Tibial artery (tissue), 4 donors: ENCODE measurements around the gene NUMA1.

ENCODE experiments used
- DNase-seq, 2 donors: peaks; one replicate each; pipeline ENCODE4 v3.0.0-alpha.2; 2019
- H3K27ac ChIP-seq, 2 donors: fragments of 200-600 bp; sonication (generic) in 1 of 2; 1 replicate in 1 of 2; 2 replicates in 1 of 2; pipeline ENCODE4 v1.5.1; 2018 to 2019; ENCODE audit warnings: mild to moderate bottlenecking in 1 of 2
- H3K27me3 ChIP-seq, 2 donors: fragments of 200-600 bp; sonication (generic) in 1 of 2; one replicate each; pipeline versions ENCODE4 v1.5.1 to v1.6.0; 2016 to 2019
- H3K36me3 ChIP-seq, 3 donors: fragments of 200-600 bp; sonication (generic) in 2 of 3; one replicate each; pipeline ENCODE4 v1.5.1; 2016 to 2019; ENCODE audit warnings: mild to moderate bottlenecking in 2 of 3
- H3K4me1 ChIP-seq, 4 donors: fragments of 200-600 bp; sonication (generic) in 2 of 4; 1 replicate in 3 of 4; 2 replicates in 1 of 4; pipeline ENCODE4 v1.5.1; 2016 to 2019
- H3K4me3 ChIP-seq, 2 donors: fragments of 200-600 bp; sonication (generic) in 1 of 2; 1 replicate in 1 of 2; 2 replicates in 1 of 2; pipeline ENCODE4 v1.5.1; 2018 to 2019; ENCODE audit warnings: mild to moderate bottlenecking in 2 of 2
- H3K9me3 ChIP-seq, 3 donors: fragments of 200-600 bp; sonication (generic) in 1 of 3; one replicate each; pipeline ENCODE4 v1.5.1; 2016 to 2019
- CTCF ChIP-seq, 2 experiments: fragments of 200-600 bp in 1 of 2; fragments of 450-650 bp in 1 of 2; IDR thresholded peaks; one replicate each; pipeline ENCODE4 v1.5.1; 2017 to 2019; ENCODE audit warnings: antibody characterized with exemption in 2 of 2, mild to moderate bottlenecking in 1 of 2, moderate library complexity in 1 of 2
- intact Hi-C: fragments of 100-400 bp; cut with DNase I; formaldehyde crosslinking; loops from one replicate; pipeline ENCODE4 v1.15.0; 2023; ENCODE audit warnings: low total_unique reads

NUMA1 gene

GRCh38 chr11:72100009-72100408, 19.7 kb upstream of the NUMA1 start:
- H3K27ac ChIP-seq: no peak overlapping the region
- intact Hi-C loops: no loop called here
- no peak overlapping the region for H3K4me3 ChIP-seq
- peaks cover 28 to 56% (median 39%) of the 10 kb centered on the region in 3 donors for H3K36me3 ChIP-seq
- no peaks in the 10 kb centered on the region for H3K9me3 ChIP-seq
- H3K4me1 ChIP-seq: peaks cover 0 to 36% (median 27%) of the 10 kb centered on the region in 4 donors
- no peak for DNase-seq
- H3K27me3 ChIP-seq: no peaks in the 10 kb centered on the region
- TF ChIP-seq CTCF (IDR thresholded peaks at IDR 0.05): no peak

GRCh38 chr11:72098741-72099140, 18.4 kb upstream of the NUMA1 start:
- Histone ChIP-seq H3K36me3 (peaks cover 28 to 69% (median 47%) of the 10 kb centered on the region in 3 donors), H3K27ac (no peak overlapping the region), H3K4me1 (peaks cover 0 to 34% (median 25%) of the 10 kb centered on the region in 4 donors), H3K4me3 (no peak overlapping the region), H3K27me3 (no peaks in the 10 kb centered on the region), H3K9me3 (no peaks in the 10 kb centered on the region)
- DNase-seq: no peak
- intact Hi-C loops: no loop called here
- no peak for TF ChIP-seq CTCF (IDR thresholded peaks at IDR 0.05)

- Histone ChIP-seq H3K9me3 (no peaks in the 10 kb centered on the region), H3K27ac (no peak overlapping the region), H3K4me3 (no peak overlapping the region), H3K27me3 (no peaks in the 10 kb centered on the region), H3K36me3 (peaks cover 0 to 63% (median 31%) of the 10 kb centered on the region in 3 donors), H3K4me1 (peaks cover 0 to 9% (median 3%) of the 10 kb centered on the region in 4 donors)
- intact Hi-C loops: no loop called here
- peak; percentile 78 to 81 for DNase-seq
- TF ChIP-seq CTCF (IDR thresholded peaks at IDR 0.05): peak; percentile 82 to 87
These were observed 10.9 kb upstream of the NUMA1 start for GRCh38 chr11:72091292-72091691.

- no peak for DNase-seq
- H3K4me1 ChIP-seq: peaks cover 0 to 9% (median 3%) of the 10 kb centered on the region in 4 donors
- H3K4me3 ChIP-seq: no peak overlapping the region
- peaks cover 0 to 39% (median 14%) of the 10 kb centered on the region in 3 donors for H3K36me3 ChIP-seq
- H3K27ac ChIP-seq: no peak overlapping the region
- H3K27me3 ChIP-seq: no peaks in the 10 kb centered on the region
- H3K9me3 ChIP-seq: no peaks in the 10 kb centered on the region
- intact Hi-C loops: loop anchor here (5.0 kb wide), 1 partner anchor 61 kb away; no protein-coding TSS in a partner anchor
- TF ChIP-seq CTCF (IDR thresholded peaks at IDR 0.05): no peak
These were observed 7.9 kb upstream of the NUMA1 start for GRCh38 chr11:72088076-72088808.

- TF ChIP-seq CTCF (IDR thresholded peaks at IDR 0.05): no peak
- Histone ChIP-seq H3K27me3 (no peaks in the 10 kb centered on the region), H3K4me1 (peaks cover 0 to 12% (median 7%) of the 10 kb centered on the region in 4 donors), H3K9me3 (no peaks in the 10 kb centered on the region), H3K27ac (no peak overlapping the region), H3K4me3 (no peak overlapping the region), H3K36me3 (peaks cover 0 to 37% (median 14%) of the 10 kb centered on the region in 3 donors)
- intact Hi-C loops: loop anchor here (5.0 kb wide), 1 partner anchor 58 kb away; no protein-coding TSS in a partner anchor
- DNase-seq: no peak
These were observed 5.4 kb upstream of the NUMA1 start for GRCh38 chr11:72085621-72086351.
